Neutrophil (primary cell): ENCODE data around the gene TLK1.

Experiments used
- H3K27ac ChIP-seq: fragments of 200-600 bp; sonication (generic); 2 replicates; pipeline ENCODE4 v1.5.1; 2016; ENCODE audit warnings: mild to moderate bottlenecking, moderate library complexity
- H3K27me3 ChIP-seq: fragments of 200-600 bp; sonication (generic); 2 replicates; pipeline ENCODE4 v1.6.0; 2016; ENCODE audit warnings: mild to moderate bottlenecking
- H3K36me3 ChIP-seq: fragments of 200-600 bp; sonication (generic); 2 replicates; pipeline ENCODE4 v1.5.1; 2017
- H3K4me1 ChIP-seq, 2 experiments: fragments of 200-600 bp in 1 of 2; sonication (generic) in 1 of 2; 1 replicate in 1 of 2; 2 replicates in 1 of 2; pipeline versions ENCODE4 v1.5.1 to v1.6.1; 2013 to 2016; ENCODE audit warnings: low read depth in 1 of 2, low read length in 1 of 2, mild to moderate bottlenecking in 1 of 2, moderate library complexity in 1 of 2; ENCODE audit not compliant: control insufficient read depth in 1 of 2, insufficient read depth in 1 of 2
- H3K4me3 ChIP-seq, 2 experiments: fragments of 200-600 bp in 1 of 2; sonication (generic) in 1 of 2; 1 replicate in 1 of 2; 2 replicates in 1 of 2; pipeline ENCODE4 v1.5.1; 2013 to 2016; ENCODE audit warnings: low read depth in 1 of 2, low read length in 1 of 2, mild to moderate bottlenecking in 1 of 2, moderate library complexity in 1 of 2
- H3K9me3 ChIP-seq: fragments of 200-600 bp; sonication (generic); 2 replicates; pipeline ENCODE4 v1.5.1; 2016
- CTCF ChIP-seq: fragments of 200-600 bp; sonication (generic); IDR thresholded peaks from 2 replicates; pipeline ENCODE4 v1.5.1; 2016; ENCODE audit warnings: antibody characterized with exemption

Gene TLK1

GRCh38 chr2:171176516-171176915 is 15.8 kb upstream of the TLK1 start:
- no peak overlapping the region for H3K27ac ChIP-seq
- no peaks in the 10 kb centered on the region for H3K27me3 ChIP-seq
- no peaks in the 10 kb centered on the region for H3K36me3 ChIP-seq
- H3K4me1 ChIP-seq: no peaks in the 10 kb centered on the region
- no peak overlapping the region for H3K4me3 ChIP-seq
- no peak for TF ChIP-seq CTCF
- H3K9me3 ChIP-seq: no peaks in the 10 kb centered on the region

- Histone ChIP-seq H3K27ac (no peak overlapping the region), H3K27me3 (no peaks in the 10 kb centered on the region), H3K9me3 (no peaks in the 10 kb centered on the region), H3K4me1 (no peaks in the 10 kb centered on the region), H3K4me3 (no peak overlapping the region), H3K36me3 (no peaks in the 10 kb centered on the region)
- no peak for TF ChIP-seq CTCF
Measured at GRCh38 chr2:171174075-171174474, 13.4 kb upstream of the TLK1 start.

- H3K4me3 ChIP-seq: no peak overlapping the region
- no peak for TF ChIP-seq CTCF
- no peaks in the 10 kb centered on the region for H3K4me1 ChIP-seq
- H3K27ac ChIP-seq: no peak overlapping the region
- no peaks in the 10 kb centered on the region for H3K9me3 ChIP-seq
- H3K36me3 ChIP-seq: no peaks in the 10 kb centered on the region
- no peaks in the 10 kb centered on the region for H3K27me3 ChIP-seq
Measured at GRCh38 chr2:171173087-171173486, 12.4 kb upstream of the TLK1 start.

GRCh38 chr2:171171808-171172207 is 11.1 kb upstream of the TLK1 start:
- TF ChIP-seq CTCF: no peak
- Histone ChIP-seq H3K9me3 (no peaks in the 10 kb centered on the region), H3K36me3 (no peaks in the 10 kb centered on the region)

GRCh38 chr2:171169839-171170238 is 9.1 kb upstream of the TLK1 start:
- no peak overlapping the region for H3K27ac ChIP-seq
- H3K9me3 ChIP-seq: no peaks in the 10 kb centered on the region
- no peak overlapping the region for H3K4me3 ChIP-seq
- no peaks in the 10 kb centered on the region for H3K27me3 ChIP-seq
- no peaks in the 10 kb centered on the region for H3K4me1 ChIP-seq
- TF ChIP-seq CTCF: no peak
- H3K36me3 ChIP-seq: no peaks in the 10 kb centered on the region

More at GRCh38 chr2:171171808-171172207, 11.1 kb upstream of the TLK1 start:
- H3K27me3 ChIP-seq: no peaks in the 10 kb centered on the region
- no peak overlapping the region for H3K27ac ChIP-seq
- H3K4me3 ChIP-seq: no peak overlapping the region
- no peaks in the 10 kb centered on the region for H3K4me1 ChIP-seq

GRCh38 chr2:171169333-171169732 is 8.6 kb upstream of the TLK1 start:
- Histone ChIP-seq H3K9me3 (no peaks in the 10 kb centered on the region), H3K4me1 (no peaks in the 10 kb centered on the region), H3K4me3 (no peak overlapping the region), H3K27me3 (no peaks in the 10 kb centered on the region), H3K36me3 (no peaks in the 10 kb centered on the region), H3K27ac (no peak overlapping the region)
- TF ChIP-seq CTCF: no peak
